Measurements from ENCODE around the gene LRP1B. TPM values are rescaled to one million over a fixed set of nuclear protein-coding genes. Genes with fewer than 3 reads are reported as not detected.

Gene LRP1B
- total RNA-seq, 1 experiment from 2014 or later = 0.52 TPM

- TF ChIP-seq FOXK1 (CRISPR knock-in tag; IDR thresholded peaks at IDR 0.05) (no peak), KAT7 (CRISPR knock-in tag; IDR thresholded peaks at IDR 0.05; ENCODE audit: borderline replicate concordance) (no peak), CTCF (IDR thresholded peaks at IDR 0.05) (no peak), NFYB (CRISPR knock-in tag; conservative IDR thresholded peaks at IDR 0.05; ENCODE audit: low read depth) (no peak), ZNF671 (CRISPR knock-in tag; IDR thresholded peaks at IDR 0.05) (no peak), GABPB1 (CRISPR knock-in tag; IDR thresholded peaks at IDR 0.05) (no peak), RELA (CRISPR knock-in tag; IDR thresholded peaks at IDR 0.05; ENCODE audit: borderline replicate concordance) (no peak), USF2 (CRISPR knock-in tag; IDR thresholded peaks at IDR 0.05) (no peak), ELF4 (CRISPR knock-in tag; IDR thresholded peaks at IDR 0.05; ENCODE audit: low read depth) (no peak)
These were observed 45.1 kb upstream of the LRP1B start (continued) for GRCh38 chr2:142175813-142176338.

GRCh38 chr2:142174176-142174575 is 43.4 kb upstream of the LRP1B start:
- Mint-ChIP-seq H3K27ac (no peak overlapping the region), H3K36me3 (no peaks in the 10 kb centered on the region), H3K4me3 (no peak overlapping the region), H3K27me3 (ENCODE audit: low read depth) (no peaks in the 10 kb centered on the region), H3K9me3 (no peaks in the 10 kb centered on the region), H3K4me1 (no peaks in the 10 kb centered on the region)
- no peak for DNase-seq (ENCODE audit: low spot score)
- TF ChIP-seq ZNF121 (CRISPR knock-in tag; IDR thresholded peaks at IDR 0.05) = no peak
- TF ChIP-seq ZNF396 (CRISPR knock-in tag; IDR thresholded peaks at IDR 0.05; ENCODE audit: borderline replicate concordance) = no peak
- no peak for TF ChIP-seq NFE2L1 (CRISPR knock-in tag; IDR thresholded peaks at IDR 0.05)
- no peak for TF ChIP-seq ELF4 (CRISPR knock-in tag; IDR thresholded peaks at IDR 0.05; ENCODE audit: low read depth)
- no peak for TF ChIP-seq FOXK1 (CRISPR knock-in tag; IDR thresholded peaks at IDR 0.05)
- no peak for TF ChIP-seq SMAD4 (CRISPR knock-in tag; IDR thresholded peaks at IDR 0.05)
- TF ChIP-seq USF1 (CRISPR knock-in tag; IDR thresholded peaks at IDR 0.05) = no peak
- no peak for TF ChIP-seq KAT7 (CRISPR knock-in tag; IDR thresholded peaks at IDR 0.05; ENCODE audit: borderline replicate concordance)
- TF ChIP-seq TP53 (CRISPR knock-in tag; IDR thresholded peaks at IDR 0.05) = no peak
- ChIA-PET CTCF (no interaction called here), POLR2A (no interaction called here)
- no peak for ATAC-seq

GRCh38 chr2:142170847-142171246 is 40.0 kb upstream of the LRP1B start:
- Mint-ChIP-seq H3K4me3 (no peak overlapping the region), H3K36me3 (no peaks in the 10 kb centered on the region), H3K4me1 (no peaks in the 10 kb centered on the region; the same call in 1 of the 2 replicates), H3K9me3 (no peaks in the 10 kb centered on the region), H3K27ac (no peak overlapping the region), H3K27me3 (ENCODE audit: low read depth) (no peaks in the 10 kb centered on the region)
- ATAC-seq (no peak), DNase-seq (ENCODE audit: low spot score) (no peak)
- POLR2A ChIA-PET = no interaction called here
- CTCF ChIA-PET = no interaction called here
- no peak for TF ChIP-seq ZNF671 (CRISPR knock-in tag; IDR thresholded peaks at IDR 0.05)
- no peak for TF ChIP-seq ZNF532 (CRISPR knock-in tag; IDR thresholded peaks at IDR 0.05; ENCODE audit: borderline replicate concordance)
- TF ChIP-seq USF2 (CRISPR knock-in tag; IDR thresholded peaks at IDR 0.05) = no peak
- no peak for TF ChIP-seq STAT6 (CRISPR knock-in tag; conservative IDR thresholded peaks at IDR 0.05; ENCODE audit: low read depth)
- TF ChIP-seq AR (CRISPR knock-in tag; IDR thresholded peaks at IDR 0.05) = no peak
- no peak for TF ChIP-seq FOXP1 (CRISPR knock-in tag; IDR thresholded peaks at IDR 0.05; ENCODE audit: borderline replicate concordance)
- no peak for TF ChIP-seq TP53 (CRISPR knock-in tag; IDR thresholded peaks at IDR 0.05)

Measured in WTC11 (cell line).